ENCODE results near the gene NPTX2.

- TF ChIP-seq POLR2AphosphoS5 (IDR thresholded peaks at IDR 0.05; ENCODE audit: low read depth, low read length), result no peak
- no peak for TF ChIP-seq EZH2 (IDR thresholded peaks at IDR 0.05)
- TF ChIP-seq CTCF (IDR thresholded peaks at IDR 0.05 in 2 of 3, conservative IDR thresholded peaks at IDR 0.05 in 1 of 3; ENCODE audit: borderline replicate concordance in 1 of 3, insufficient read depth in 1 of 3, low read depth in 2 of 3, low read length in 2 of 3), result no peak
- no peak for TF ChIP-seq POLR2A (IDR thresholded peaks at IDR 0.05; ENCODE audit: borderline replicate concordance, extremely low read depth, insufficient read depth, insufficient read length)
- TF ChIP-seq, protein P1, sequence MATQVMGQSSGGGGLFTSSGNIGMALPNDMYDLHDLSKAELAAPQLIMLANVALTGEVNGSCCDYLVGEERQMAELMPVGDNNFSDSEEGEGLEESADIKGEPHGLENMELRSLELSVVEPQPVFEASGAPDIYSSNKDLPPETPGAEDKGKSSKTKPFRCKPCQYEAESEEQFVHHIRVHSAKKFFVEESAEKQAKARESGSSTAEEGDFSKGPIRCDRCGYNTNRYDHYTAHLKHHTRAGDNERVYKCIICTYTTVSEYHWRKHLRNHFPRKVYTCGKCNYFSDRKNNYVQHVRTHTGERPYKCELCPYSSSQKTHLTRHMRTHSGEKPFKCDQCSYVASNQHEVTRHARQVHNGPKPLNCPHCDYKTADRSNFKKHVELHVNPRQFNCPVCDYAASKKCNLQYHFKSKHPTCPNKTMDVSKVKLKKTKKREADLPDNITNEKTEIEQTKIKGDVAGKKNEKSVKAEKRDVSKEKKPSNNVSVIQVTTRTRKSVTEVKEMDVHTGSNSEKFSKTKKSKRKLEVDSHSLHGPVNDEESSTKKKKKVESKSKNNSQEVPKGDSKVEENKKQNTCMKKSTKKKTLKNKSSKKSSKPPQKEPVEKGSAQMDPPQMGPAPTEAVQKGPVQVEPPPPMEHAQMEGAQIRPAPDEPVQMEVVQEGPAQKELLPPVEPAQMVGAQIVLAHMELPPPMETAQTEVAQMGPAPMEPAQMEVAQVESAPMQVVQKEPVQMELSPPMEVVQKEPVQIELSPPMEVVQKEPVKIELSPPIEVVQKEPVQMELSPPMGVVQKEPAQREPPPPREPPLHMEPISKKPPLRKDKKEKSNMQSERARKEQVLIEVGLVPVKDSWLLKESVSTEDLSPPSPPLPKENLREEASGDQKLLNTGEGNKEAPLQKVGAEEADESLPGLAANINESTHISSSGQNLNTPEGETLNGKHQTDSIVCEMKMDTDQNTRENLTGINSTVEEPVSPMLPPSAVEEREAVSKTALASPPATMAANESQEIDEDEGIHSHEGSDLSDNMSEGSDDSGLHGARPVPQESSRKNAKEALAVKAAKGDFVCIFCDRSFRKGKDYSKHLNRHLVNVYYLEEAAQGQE (IDR thresholded peaks at IDR 0.05; ENCODE audit: low read depth), result no peak
- TF ChIP-seq FOSL1 (IDR thresholded peaks at IDR 0.05; ENCODE audit: low read depth), result no peak
- no peak for TF ChIP-seq YY1 (IDR thresholded peaks at IDR 0.05; ENCODE audit: extremely low read depth, insufficient replicate concordance, low read depth, low read length)
- TF ChIP-seq SIN3A (IDR thresholded peaks at IDR 0.05; ENCODE audit: low read depth), result no peak
- TF ChIP-seq, protein P2, sequence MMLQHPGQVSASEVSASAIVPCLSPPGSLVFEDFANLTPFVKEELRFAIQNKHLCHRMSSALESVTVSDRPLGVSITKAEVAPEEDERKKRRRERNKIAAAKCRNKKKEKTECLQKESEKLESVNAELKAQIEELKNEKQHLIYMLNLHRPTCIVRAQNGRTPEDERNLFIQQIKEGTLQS (IDR thresholded peaks at IDR 0.05), result no peak
- no peak for TF ChIP-seq ZBTB33 (IDR thresholded peaks at IDR 0.05; ENCODE audit: extremely low read depth, insufficient replicate concordance, low read length)
- TF ChIP-seq RAD21 (IDR thresholded peaks at IDR 0.05; ENCODE audit: low read depth), result no peak
- TF ChIP-seq JUND (IDR thresholded peaks at IDR 0.05), result no peak
Observed at GRCh38 chr7:98654524-98655272, 37.6 kb downstream of the NPTX2 start.

Measured in HCT116 (cell line).